HCT116 (cell line): ENCODE results near the gene DNAJC3. TPM values are rescaled to one million over a fixed set of nuclear protein-coding genes. Genes with fewer than 3 reads are reported as not detected.

Experiments
- ATAC-seq: fragments of 200-7000 bp; cut with Tn5 transposase; 2 replicates; pipeline ENCODE4 v1.9.1; 2020; ENCODE audit warnings: mild to moderate bottlenecking, moderate library complexity
- BruUV-seq: library from RNA; stranded (reverse); fragments of 400-500 nt; replicated peaks from 2 replicates; lab custom pipeline; 2021; lab: Mats Ljungman, UMichigan
- CTCF ChIA-PET: fragments of 300-600 bp; sonication (Branson Sonifier 250); formaldehyde crosslinking; loops from one replicate; lab custom pipeline; 2021; ENCODE audit warnings: antibody characterized with exemption; lab: Charles Lee
- POLR2A ChIA-PET: fragments of 300-600, 350-600 bp; sonication (Branson Sonifier 250); formaldehyde crosslinking; loops from one replicate; lab custom pipeline; 2021; ENCODE audit warnings: antibody characterized with exemption; lab: Charles Lee
- RAD21 ChIA-PET, 2 experiments: fragments of 300-600 bp; sonication (Branson Sonifier 250); formaldehyde crosslinking; loops; one replicate each; lab custom pipeline; 2023; ENCODE audit warnings: low total read pairs in 2 of 2; ENCODE audit not compliant: uncharacterized antibody in 2 of 2, unreplicated experiment in 2 of 2, low non-redundant PET in 1 of 2; lab: Charles Lee
- DNase-seq: peaks from one replicate; pipeline ENCODE4 v3.0.0-alpha.2; 2010; ENCODE audit warnings: low read depth, low spot score
- H2AFZ ChIP-seq: fragments of 200-600 bp; shearing (Covaris generic), sonication (generic); 2 replicates; pipeline ENCODE4 v1.6.1; 2017; ENCODE audit warnings: low read depth, mixed run types, mixed read lengths, antibody characterized with exemption, low read length; ENCODE audit not compliant: poor library complexity, severe bottlenecking
- H3K27ac ChIP-seq: 2 replicates; pipeline ENCODE4 v1.5.1; 2012; ENCODE audit warnings: low read depth, low read length
- H3K27me3 ChIP-seq: fragments of 200-600 bp; sonication (generic); 2 replicates; pipeline ENCODE4 v1.6.1; 2016; ENCODE audit warnings: mixed run types, low read length, mixed read lengths; ENCODE audit not compliant: insufficient read depth
- H3K36me3 ChIP-seq, 2 experiments: fragments of 200-500 bp in 1 of 2; fragments of 200-600 bp in 1 of 2; sonication (Bioruptor generic) in 1 of 2; sonication (generic) in 1 of 2; 2 replicates each; pipeline versions ENCODE4 v1.5.1 to v1.6.1; 2014 to 2016; ENCODE audit warnings: low read length in 2 of 2, inconsistent platforms in 1 of 2, mixed read lengths in 1 of 2, mixed run types in 1 of 2; ENCODE audit not compliant: insufficient read depth in 2 of 2, control insufficient read depth in 1 of 2
- H3K4me1 ChIP-seq, 2 experiments: fragments of 200-600 bp in 1 of 2; sonication (generic) in 1 of 2; 2 replicates each; pipeline versions ENCODE4 v1.5.1 to v1.6.1; 2012 to 2017; ENCODE audit warnings: low read length in 2 of 2, inconsistent platforms in 1 of 2, mild to moderate bottlenecking in 1 of 2, mixed read lengths in 1 of 2, mixed run types in 1 of 2, moderate library complexity in 1 of 2; ENCODE audit not compliant: insufficient read depth in 2 of 2, control insufficient read depth in 1 of 2
- H3K4me2 ChIP-seq: fragments of 200-600 bp; sonication (generic); 2 replicates; pipeline ENCODE4 v1.6.1; 2017; ENCODE audit warnings: mixed run types, low read length, mixed read lengths
- H3K4me3 ChIP-seq, 2 experiments: fragments of 200-600 bp in 1 of 2; sonication (generic) in 1 of 2; replicated peaks in 1 of 2; 2 replicates each; pipeline ENCODE4 v1.5.1; 2011 to 2016; ENCODE audit warnings: low read length in 2 of 2, control low read depth in 1 of 2, low read depth in 1 of 2, mild to moderate bottlenecking in 1 of 2, mixed read lengths in 1 of 2, mixed run types in 1 of 2
- H3K79me2 ChIP-seq: fragments of 200-600 bp; sonication (generic); 2 replicates; pipeline ENCODE4 v1.6.1; 2017; ENCODE audit warnings: mild to moderate bottlenecking, mixed run types, low read length, moderate library complexity, mixed read lengths; ENCODE audit not compliant: insufficient read depth
- H3K9ac ChIP-seq: fragments of 200-600 bp; sonication (generic); 2 replicates; pipeline ENCODE4 v1.6.1; 2016; ENCODE audit warnings: low read length, mixed read lengths
- H3K9me2 ChIP-seq: fragments of 200-600 bp; sonication (generic), shearing (Covaris generic); 2 replicates; pipeline ENCODE4 v1.6.1; 2017; ENCODE audit warnings: mixed run types, mild to moderate bottlenecking, moderate library complexity; ENCODE audit not compliant: insufficient read depth
- H3K9me3 ChIP-seq, 2 experiments: fragments of 200-500 bp in 1 of 2; fragments of 200-600 bp in 1 of 2; sonication (Bioruptor generic) in 1 of 2; sonication (generic) in 1 of 2; 2 replicates each; pipeline ENCODE4 v1.6.1; 2014 to 2017; ENCODE audit warnings: low read length in 2 of 2, mixed read lengths in 2 of 2, inconsistent platforms in 1 of 2, low read depth in 1 of 2, mild to moderate bottlenecking in 1 of 2, mixed run types in 1 of 2, moderate library complexity in 1 of 2; ENCODE audit not compliant: control insufficient read depth in 1 of 2, insufficient read depth in 1 of 2
- H4K20me1 ChIP-seq: fragments of 200-600 bp; sonication (generic), shearing (Covaris generic); 2 replicates; pipeline ENCODE4 v1.6.1; 2017; ENCODE audit warnings: mixed run types, mild to moderate bottlenecking, moderate library complexity; ENCODE audit not compliant: insufficient read depth
- ATF3 ChIP-seq: IDR thresholded peaks from 2 replicates; pipeline ENCODE4 v1.6.1; 2012
- CEBPB ChIP-seq: IDR thresholded peaks from 2 replicates; pipeline ENCODE4 v1.6.1; 2012; ENCODE audit warnings: low read depth
- EGR1 ChIP-seq: IDR thresholded peaks from 2 replicates; pipeline ENCODE4 v1.6.1; 2012; ENCODE audit warnings: low read depth
- EZH2 ChIP-seq: fragments of 200-600 bp; sonication (generic); IDR thresholded peaks from 2 replicates; pipeline ENCODE4 v1.6.1; 2017; ENCODE audit warnings: antibody characterized with exemption, mixed run types
- FOSL1 ChIP-seq: IDR thresholded peaks from 2 replicates; pipeline ENCODE4 v1.6.1; 2012; ENCODE audit warnings: low read depth
- POLR2A ChIP-seq: IDR thresholded peaks from 2 replicates; pipeline ENCODE4 v1.7.0; 2011; ENCODE audit warnings: borderline replicate concordance; ENCODE audit not compliant: insufficient read depth, insufficient read length; ENCODE audit errors: extremely low read depth
- RAD21 ChIP-seq: IDR thresholded peaks from 2 replicates; pipeline ENCODE4 v1.6.1; 2012; ENCODE audit warnings: low read depth, mild to moderate bottlenecking
- REST ChIP-seq: IDR thresholded peaks from 2 replicates; pipeline ENCODE4 v1.6.1; 2012; ENCODE audit warnings: low read depth
- SP1 ChIP-seq: IDR thresholded peaks from 2 replicates; pipeline ENCODE4 v1.6.1; 2012; ENCODE audit warnings: low read depth
- ZNF274 ChIP-seq: fragments of 200-500 bp; sonication (Bioruptor generic); IDR thresholded peaks from 2 replicates; pipeline ENCODE4 v1.6.1; 2014; ENCODE audit warnings: mild to moderate bottlenecking, low read depth, low read length, inconsistent platforms
- intact Hi-C: fragments of 100-400 bp; cut with micrococcal nuclease; formaldehyde crosslinking; loops from 2 replicates; pipeline ENCODE4 v1.10.0; 2022
- total RNA-seq: library from RNA; stranded (reverse); gene quantifications from one replicate; pipeline ENCODE4 v1.2.1, GENCODE V29; 2021; ENCODE audit not compliant: unreplicated experiment
- TF ChIP-seq, protein P1 (sequence below), 3 experiments: fragments of 200-600 bp in 1 of 3; sonication (generic) in 1 of 3; IDR thresholded peaks in 2 of 3; conservative IDR thresholded peaks in 1 of 3; 2 replicates each; pipeline ENCODE4 v1.5.1; 2012 to 2017; ENCODE audit warnings: low read depth in 2 of 3, low read length in 2 of 3, antibody characterized with exemption in 1 of 3, borderline replicate concordance in 1 of 3, control low read depth in 1 of 3, mild to moderate bottlenecking in 1 of 3, mixed read lengths in 1 of 3, mixed run types in 1 of 3, moderate library complexity in 1 of 3; ENCODE audit not compliant: insufficient read depth in 1 of 3

The DNAJC3 gene
- total RNA-seq, 1 experiment from 2014 or later = 28.5 TPM

- no peak for TF ChIP-seq EGR1
These were observed 136.2 kb downstream of the DNAJC3 start (continued) for GRCh38 chr13:95813139-95813538.

- H3K27ac ChIP-seq = no peak overlapping the region
- ChIA-PET POLR2A (no interaction called here), RAD21 (no interaction called here), CTCF (no interaction called here)
- DNase-seq = no peak
- no peak for ATAC-seq
- no peak overlapping the region for H2AFZ ChIP-seq
- H3K9me2 ChIP-seq = no peaks in the 10 kb centered on the region
- H3K27me3 ChIP-seq = no peaks in the 10 kb centered on the region
- no peaks in the 10 kb centered on the region for H3K4me1 ChIP-seq
- H3K9me3 ChIP-seq = peaks cover 0 to 1% of the 10 kb centered on the region in 2 experiments; a peak in 1 of 4 replicates
- no peak overlapping the region for H3K9ac ChIP-seq
- no peaks in the 10 kb centered on the region for H3K36me3 ChIP-seq
- H3K4me2 ChIP-seq = no peak overlapping the region
- BruUV-seq = no TSS peak
- intact Hi-C loops = no loop called here
- no peak overlapping the region for H3K4me3 ChIP-seq
- H3K79me2 ChIP-seq = no peaks in the 10 kb centered on the region
- H4K20me1 ChIP-seq = no peaks in the 10 kb centered on the region
- TF ChIP-seq RAD21 (no peak), POLR2A (no peak), CEBPB (no peak), FOSL1 (no peak), ZNF274 (no peak), ATF3 (no peak), EZH2 (no peak), SP1 (no peak), REST (no peak)
- TF ChIP-seq, protein P1, sequence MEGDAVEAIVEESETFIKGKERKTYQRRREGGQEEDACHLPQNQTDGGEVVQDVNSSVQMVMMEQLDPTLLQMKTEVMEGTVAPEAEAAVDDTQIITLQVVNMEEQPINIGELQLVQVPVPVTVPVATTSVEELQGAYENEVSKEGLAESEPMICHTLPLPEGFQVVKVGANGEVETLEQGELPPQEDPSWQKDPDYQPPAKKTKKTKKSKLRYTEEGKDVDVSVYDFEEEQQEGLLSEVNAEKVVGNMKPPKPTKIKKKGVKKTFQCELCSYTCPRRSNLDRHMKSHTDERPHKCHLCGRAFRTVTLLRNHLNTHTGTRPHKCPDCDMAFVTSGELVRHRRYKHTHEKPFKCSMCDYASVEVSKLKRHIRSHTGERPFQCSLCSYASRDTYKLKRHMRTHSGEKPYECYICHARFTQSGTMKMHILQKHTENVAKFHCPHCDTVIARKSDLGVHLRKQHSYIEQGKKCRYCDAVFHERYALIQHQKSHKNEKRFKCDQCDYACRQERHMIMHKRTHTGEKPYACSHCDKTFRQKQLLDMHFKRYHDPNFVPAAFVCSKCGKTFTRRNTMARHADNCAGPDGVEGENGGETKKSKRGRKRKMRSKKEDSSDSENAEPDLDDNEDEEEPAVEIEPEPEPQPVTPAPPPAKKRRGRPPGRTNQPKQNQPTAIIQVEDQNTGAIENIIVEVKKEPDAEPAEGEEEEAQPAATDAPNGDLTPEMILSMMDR (IDR thresholded peaks at IDR 0.05 in 2 of 3, conservative IDR thresholded peaks at IDR 0.05 in 1 of 3; ENCODE audit: borderline replicate concordance in 1 of 3, insufficient read depth in 1 of 3, low read depth in 2 of 3, low read length in 2 of 3) = no peak
These were observed 137.6 kb downstream of the DNAJC3 start for GRCh38 chr13:95814495-95814894.
